H1 (cell line): ENCODE data around the gene RDH11. TPM values are rescaled to one million over a fixed set of nuclear protein-coding genes. Genes with fewer than 3 reads are reported as not detected.

Source experiments
- ASH2L ChIP-seq: fragments of 200-600, 300-600 bp; sonication (generic); IDR thresholded peaks from one replicate; pipeline ENCODE4 v1.7.1; 2017; ENCODE audit warnings: low read length
- KDM1A ChIP-seq: fragments of 200-600, 300-600 bp; sonication (generic); IDR thresholded peaks from 2 replicates; pipeline ENCODE4 v1.7.1; 2016; ENCODE audit warnings: mild to moderate bottlenecking, low read length, borderline replicate concordance
- KDM4A ChIP-seq: IDR thresholded peaks from one replicate; pipeline ENCODE4 v1.7.1; 2012; ENCODE audit warnings: low read depth, mild to moderate bottlenecking, moderate library complexity, low read length, inconsistent platforms; ENCODE audit not compliant: severe bottlenecking
- RNF2 ChIP-seq: fragments of 200-900, 300-1000 bp; sonication (generic); IDR thresholded peaks from 2 replicates; pipeline ENCODE4 v1.7.1; 2016; ENCODE audit warnings: borderline replicate concordance, low read depth, mild to moderate bottlenecking, antibody characterized with exemption, low read length; ENCODE audit not compliant: poor library complexity, severe bottlenecking; ENCODE audit errors: missing control alignments
- polyA plus RNA-seq, 7 experiments: library from polyadenylated mRNA; depleted of rRNA in 3 of 7; stranded (reverse) in 5 of 7; unstranded in 2 of 7; fragments of >200 nt in 5 of 7; fragments of 200-250 nt in 2 of 7; gene quantifications; 1 replicate in 5 of 7; 2 replicates in 1 of 7; 4 replicates in 1 of 7; pipeline versions ENCODE4 v1.2.1 to v1.2.3, GENCODE V29; 2011 to 2013; ENCODE audit warnings: missing spikeins in 2 of 7, mixed read lengths in 2 of 7
- total RNA-seq: library from RNA; stranded (reverse); fragmentation: NEBNext Ultra II Directional; extraction: Animal tissue kit (Norgen Biotek cat#: 25700); gene quantifications from 2 replicates; pipeline ENCODE4 v1.2.1, GENCODE V29; 2021

Gene RDH11
- total and polyA plus RNA-seq, 2 of the 8 experiments (the other 6 are each of a cell fraction or from before 2014, with no cell fraction given): 104 to 117 TPM

GRCh38 chr14:67641480-67641879 lies 54.1 kb downstream of the RDH11 start (continued):
- TF ChIP-seq KDM1A (no peak), KDM4A (no peak), ASH2L (no peak), RNF2 (no peak)
